Measurements from ENCODE around the gene KBTBD3. TPM values are rescaled to one million over a fixed set of nuclear protein-coding genes. Genes with fewer than 3 reads are reported as not detected.
"Not testable (repeated sequence)": the region's sequence is repeated elsewhere in the genome, so short reads cannot be mapped to it uniquely, and the experiment has no call there.

Gene KBTBD3
- total RNA-seq, 1 experiment from 2014 or later, result 1.3 TPM

- no peak for DNase-seq (ENCODE audit: low spot score)
These were observed 65.7 kb downstream of the KBTBD3 start for GRCh38 chr11:106011481-106011880.

GRCh38 chr11:106003094-106003493, 74.1 kb downstream of the KBTBD3 start:
- DNase-seq (ENCODE audit: low spot score), result not testable (repeated sequence)

GRCh38 chr11:106001304-106002012, 75.7 kb downstream of the KBTBD3 start:
- no peak for DNase-seq (ENCODE audit: low spot score)

Other genes with a start within 250 kb of the KBTBD3 start
- 16.1 and 17.8 TPM in 2 replicates for gene MSANTD4, start 55.1 kb downstream of the KBTBD3 start, total RNA-seq (2014; rRNA removed; shearing (Covaris generic))
- gene AASDHPPT, start 315 bp upstream of the KBTBD3 start, total RNA-seq (2014; rRNA removed; shearing (Covaris generic)), result 61.6 and 61.9 TPM in 2 replicates